ENCODE measurements around the gene SCTR. TPM values are rescaled to one million over a fixed set of nuclear protein-coding genes. Genes with fewer than 3 reads are reported as not detected.

SCTR gene
- total and polyA plus RNA-seq, 2 of the 13 experiments (the other 11 are each of a cell fraction or from before 2014, with no cell fraction given): not detected

- TF ChIP-seq KDM3A (CRISPR knock-in tag; IDR thresholded peaks at IDR 0.05; ENCODE audit: low read depth) (no peak), PRPF4 (IDR thresholded peaks at IDR 0.05; ENCODE audit: low read depth, low read length, poor library complexity, severe bottlenecking) (no peak), ATF7 (IDR thresholded peaks at IDR 0.05) (no peak), ATF7 (CRISPR knock-in tag; IDR thresholded peaks at IDR 0.05) (no peak), CCAR2 (optimal IDR thresholded peaks at IDR 0.05; ENCODE audit: low read depth, low read length) (no peak), ZNF564 (CRISPR knock-in tag; IDR thresholded peaks at IDR 0.05) (no peak), ZNF18 (CRISPR knock-in tag; IDR thresholded peaks at IDR 0.05; ENCODE audit: insufficient replicate concordance) (no peak), ZNF678 (CRISPR knock-in tag; IDR thresholded peaks at IDR 0.05) (no peak), ZBTB44 (CRISPR knock-in tag; IDR thresholded peaks at IDR 0.05) (no peak), MBD4 (IDR thresholded peaks at IDR 0.05; ENCODE audit: borderline replicate concordance, low read length) (no peak), ZFP82 (CRISPR knock-in tag; IDR thresholded peaks at IDR 0.05; ENCODE audit: borderline replicate concordance) (no peak), ZNF343 (CRISPR knock-in tag; IDR thresholded peaks at IDR 0.05) (no peak), ZNF33B (CRISPR knock-in tag; IDR thresholded peaks at IDR 0.05) (no peak), ZNF253 (CRISPR knock-in tag; IDR thresholded peaks at IDR 0.05; ENCODE audit: borderline replicate concordance) (no peak), TERF1 (CRISPR knock-in tag; IDR thresholded peaks at IDR 0.05) (no peak), ZFP36L1 (CRISPR knock-in tag; IDR thresholded peaks at IDR 0.05) (no peak), ZNF841 (CRISPR knock-in tag; IDR thresholded peaks at IDR 0.05; ENCODE audit: borderline replicate concordance) (no peak), JARID2 (CRISPR knock-in tag; IDR thresholded peaks at IDR 0.05; ENCODE audit: insufficient replicate concordance) (no peak), GATAD1 (CRISPR knock-in tag; IDR thresholded peaks at IDR 0.05) (0 out of 2 replicates have a peak, but pooled peaks have one; percentile 4), EHMT2 (IDR thresholded peaks at IDR 0.05; ENCODE audit: borderline replicate concordance, low read depth, low read length) (no peak), ZNF367 (CRISPR knock-in tag; IDR thresholded peaks at IDR 0.05; ENCODE audit: borderline replicate concordance) (no peak), ZKSCAN1 (IDR thresholded peaks at IDR 0.05; ENCODE audit: low read length) (no peak), ZNF768 (CRISPR knock-in tag; IDR thresholded peaks at IDR 0.05) (no peak), POGZ (CRISPR knock-in tag; IDR thresholded peaks at IDR 0.05) (no peak), DNMT1 (CRISPR knock-in tag; IDR thresholded peaks at IDR 0.05) (no peak; the same call in 1 of the 2 replicates), MAFG (CRISPR knock-in tag; IDR thresholded peaks at IDR 0.05) (no peak)
Measured at GRCh38 chr2:119431976-119432850, 92.1 kb downstream of the SCTR start (continued).
